HG03108 (cell line): ENCODE measurements around the gene EFCAB14.
"Not testable (repeated sequence)": the region's sequence is repeated elsewhere in the genome, so short reads cannot be mapped to it uniquely, and the experiment has no call there.

Source experiments
- ATAC-seq: cut with Tn5 transposase; IDR thresholded peaks from one replicate; pipeline ENCODE4 v1.9.1; 2021; ENCODE audit warnings: moderate library complexity; ENCODE audit not compliant: unreplicated experiment

EFCAB14 gene

GRCh38 chr1:46656643-46657042 lies 62.3 kb downstream of the EFCAB14 start:
- ATAC-seq, result no peak

DNA sequence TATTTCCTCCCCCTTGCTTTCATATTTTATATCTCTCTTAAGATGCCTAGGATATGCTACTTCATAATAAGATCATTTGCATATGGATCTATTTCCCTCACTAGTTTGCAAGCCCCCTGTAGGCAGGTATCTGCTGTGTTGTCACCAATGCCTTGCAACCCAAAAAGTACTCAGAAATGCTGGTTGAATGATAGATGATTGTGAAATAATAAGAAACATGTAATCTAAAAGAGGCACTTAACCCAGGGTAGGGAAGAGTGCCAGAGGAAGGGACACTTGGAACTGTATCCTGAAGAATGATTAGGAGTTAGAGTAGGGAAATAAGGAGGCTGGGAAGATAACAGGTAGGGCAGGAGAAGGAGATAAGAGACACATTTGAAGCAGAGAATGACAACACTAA lies 63.1 kb downstream of the EFCAB14 start:
- ATAC-seq, result no peak

GRCh38 chr1:46654698-46655097 lies 64.2 kb downstream of the EFCAB14 start:
- ATAC-seq, result not testable (repeated sequence)

DNA sequence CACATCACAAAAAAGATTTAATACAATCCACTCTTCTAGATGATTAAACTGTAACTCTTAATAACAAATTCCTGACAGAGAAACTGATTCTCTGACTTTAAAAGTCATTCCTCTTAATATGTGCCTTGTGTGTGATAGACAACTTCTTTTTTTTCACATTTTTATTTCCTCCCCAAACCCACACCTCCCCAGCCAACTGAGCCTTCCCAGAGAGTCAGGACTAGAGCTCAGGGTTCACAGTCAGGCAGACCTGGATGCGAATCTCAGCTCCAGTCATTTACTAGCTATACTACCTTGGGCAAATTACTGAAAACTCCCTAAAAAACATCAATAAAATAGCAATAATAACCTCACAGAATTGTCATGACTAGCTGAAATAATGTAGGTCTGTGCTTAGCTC lies 64.9 kb downstream of the EFCAB14 start:
- ATAC-seq, result no peak

DNA sequence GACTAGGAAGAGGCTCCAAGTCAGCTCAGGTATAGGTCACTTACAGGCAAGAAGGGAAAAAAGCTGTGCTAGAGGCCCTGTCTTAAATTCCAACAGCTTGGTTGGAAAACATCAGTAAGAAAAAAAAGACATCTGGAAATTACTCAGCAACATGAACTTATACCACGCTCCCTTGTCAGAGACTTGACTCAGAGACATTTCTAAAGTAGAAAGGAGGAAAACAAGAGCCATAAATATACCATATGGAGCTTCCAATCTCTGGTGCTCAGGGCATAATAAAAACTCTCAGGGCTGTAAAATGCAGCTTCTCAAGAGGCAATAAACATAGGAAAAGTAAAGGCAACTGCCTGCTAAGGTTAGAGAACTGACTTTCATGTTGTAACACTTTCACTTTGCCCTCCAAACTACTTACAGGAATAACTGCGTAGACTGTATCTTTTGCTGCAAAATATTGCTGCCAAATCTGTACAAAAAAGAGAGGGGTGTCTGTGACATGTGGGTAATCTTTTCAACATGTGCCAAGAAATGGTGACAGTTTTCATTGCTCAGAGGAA lies 65.4 kb downstream of the EFCAB14 start:
- ATAC-seq, result no peak

- ATAC-seq, result no peak
Measured at GRCh38 chr1:46652321-46653100, 66.4 kb downstream of the EFCAB14 start.

DNA sequence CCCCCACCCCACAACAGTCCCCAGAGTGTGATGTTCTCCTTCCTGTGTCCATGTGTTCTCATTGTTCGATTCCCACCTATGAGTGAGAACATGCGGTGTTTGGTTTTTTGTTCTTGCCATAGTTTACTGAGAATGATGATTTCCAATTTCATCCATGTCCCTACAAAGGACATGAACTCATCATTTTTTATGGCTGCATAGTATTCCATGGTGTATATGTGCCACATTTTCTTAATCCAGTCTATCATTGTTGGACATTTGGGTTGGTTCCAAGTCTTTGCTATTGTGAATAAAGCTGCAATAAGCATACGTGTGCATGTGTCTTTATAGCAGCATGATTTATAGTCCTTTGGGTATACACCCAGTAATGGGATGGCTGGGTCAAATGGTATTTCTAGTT lies 67.8 kb downstream of the EFCAB14 start:
- ATAC-seq, result not testable (repeated sequence)

GRCh38 chr1:46650491-46650890 lies 68.4 kb downstream of the EFCAB14 start:
- ATAC-seq, result no peak

DNA sequence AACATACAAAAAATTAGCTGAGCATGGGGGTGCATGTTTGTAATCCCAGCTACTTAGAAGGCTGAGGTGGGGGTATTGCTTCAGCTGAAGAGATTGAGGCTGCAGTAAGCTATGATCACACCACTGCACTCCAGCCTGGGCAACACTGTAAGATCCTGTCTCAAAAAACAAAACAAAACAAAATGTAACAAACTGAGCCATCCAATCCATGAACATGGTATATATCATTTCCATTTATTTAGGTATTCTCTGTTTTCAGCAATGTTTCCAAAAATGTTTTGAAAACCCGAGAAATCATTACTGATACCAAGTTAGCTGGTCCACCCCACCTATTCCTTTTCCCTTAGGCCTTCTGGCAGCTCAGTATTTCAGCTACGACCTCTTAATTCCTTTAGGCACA lies 69.2 kb downstream of the EFCAB14 start:
- no peak for ATAC-seq

DNA sequence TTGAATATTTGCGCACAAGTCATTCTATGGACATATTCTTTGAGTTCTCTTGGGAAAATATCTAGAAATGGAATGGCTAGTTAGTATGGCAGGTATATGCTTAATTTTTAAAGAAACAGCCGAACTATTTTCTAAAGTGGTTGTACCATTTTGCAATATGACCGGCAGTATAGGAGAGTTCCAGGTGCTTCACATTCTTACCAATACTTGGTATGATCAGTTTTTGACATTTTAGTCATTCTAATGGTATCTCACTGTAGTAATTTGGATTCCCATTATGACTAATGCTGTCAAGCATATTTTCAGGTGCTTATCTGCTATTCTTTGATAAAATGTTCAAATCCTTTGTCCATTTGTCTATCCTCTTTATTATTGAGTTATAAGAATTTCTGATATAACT lies 71.3 kb downstream of the EFCAB14 start:
- no peak for ATAC-seq

DNA sequence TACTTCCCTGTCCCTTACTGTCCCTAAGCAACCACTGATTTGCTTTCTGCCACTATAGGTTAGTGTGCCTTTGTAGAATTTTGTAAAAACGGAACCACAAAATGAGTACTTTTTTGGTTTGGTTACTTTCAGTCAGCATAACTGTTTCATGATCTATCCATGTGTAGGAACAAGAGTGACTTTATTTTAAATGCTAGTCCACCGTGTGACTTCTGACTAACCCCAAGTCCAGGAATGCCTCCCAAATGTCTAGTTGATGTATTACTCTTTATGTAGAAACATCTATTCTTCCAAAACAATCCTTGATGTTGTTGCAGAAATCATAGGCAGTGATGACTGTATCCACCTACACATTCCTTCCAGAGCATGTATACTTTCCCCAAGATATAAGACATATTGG lies 72.1 kb downstream of the EFCAB14 start:
- ATAC-seq, result no peak

DNA sequence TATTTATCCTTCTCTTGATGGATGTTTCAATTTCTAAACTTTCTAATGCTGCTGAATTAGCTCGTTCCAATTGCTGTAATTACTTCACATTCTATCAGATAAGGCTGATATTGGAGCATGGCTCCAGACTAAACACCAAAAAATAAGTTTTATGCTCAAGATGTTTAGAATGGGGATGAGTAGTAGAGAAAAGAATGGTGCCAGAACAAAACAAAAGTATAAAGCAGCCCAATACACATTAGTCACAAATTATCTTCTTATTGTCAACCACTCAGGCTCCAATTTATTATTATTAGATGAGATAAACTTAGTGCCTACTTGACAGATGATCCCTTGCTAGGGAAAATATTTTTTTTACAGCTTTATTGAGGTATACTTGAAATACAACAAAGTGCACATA lies 72.6 kb downstream of the EFCAB14 start:
- no peak for ATAC-seq

- no peak for ATAC-seq
Measured at GRCh38 chr1:46645815-46646214, 73.1 kb downstream of the EFCAB14 start.

DNA sequence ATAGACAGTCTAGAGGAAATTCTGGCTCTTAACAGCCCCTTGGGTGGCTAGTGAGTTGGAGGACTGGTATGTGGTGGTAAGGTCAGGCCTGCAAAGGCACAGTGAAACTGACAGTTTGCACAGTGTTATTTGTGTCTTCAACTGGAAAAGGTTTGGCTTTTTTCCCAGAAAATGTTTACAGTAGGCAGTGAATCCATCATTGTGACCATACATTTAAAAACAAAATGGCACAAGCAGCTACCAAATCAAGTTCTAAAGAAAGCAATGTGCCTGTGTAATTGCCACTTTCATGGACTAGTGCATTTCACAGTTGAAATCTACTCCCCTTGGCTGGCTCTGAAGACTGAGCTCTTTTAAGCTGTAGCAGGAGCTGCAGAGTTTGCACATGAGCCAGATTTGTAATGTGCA lies 75.5 kb downstream of the EFCAB14 start:
- ATAC-seq, result no peak

DNA sequence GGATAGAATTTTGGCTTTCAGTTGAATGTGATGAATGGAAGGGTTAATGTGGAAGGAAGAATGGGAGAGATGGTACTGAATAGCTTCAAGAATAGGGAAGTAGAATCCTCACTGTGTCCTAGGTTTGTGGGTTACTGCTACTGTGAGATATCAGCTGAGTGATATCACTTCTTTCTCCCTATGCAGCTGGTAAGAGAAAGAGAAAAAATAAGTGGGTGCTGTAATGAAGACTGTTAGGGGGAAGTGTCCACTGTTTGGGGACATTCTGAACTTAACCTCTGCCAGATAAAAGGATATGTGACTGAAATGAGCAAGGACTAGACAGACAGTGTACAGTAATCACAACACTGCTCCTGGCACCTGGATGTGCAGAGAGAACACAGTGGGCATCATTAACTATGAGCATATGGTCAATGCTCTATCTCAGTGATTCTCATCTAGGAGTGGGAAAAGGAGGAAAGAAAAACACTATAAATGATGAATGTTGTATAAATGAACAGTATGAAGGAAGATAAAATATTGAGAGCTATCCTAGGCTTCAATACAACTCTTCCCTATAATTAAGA lies 76.7 kb downstream of the EFCAB14 start:
- ATAC-seq, result no peak

DNA sequence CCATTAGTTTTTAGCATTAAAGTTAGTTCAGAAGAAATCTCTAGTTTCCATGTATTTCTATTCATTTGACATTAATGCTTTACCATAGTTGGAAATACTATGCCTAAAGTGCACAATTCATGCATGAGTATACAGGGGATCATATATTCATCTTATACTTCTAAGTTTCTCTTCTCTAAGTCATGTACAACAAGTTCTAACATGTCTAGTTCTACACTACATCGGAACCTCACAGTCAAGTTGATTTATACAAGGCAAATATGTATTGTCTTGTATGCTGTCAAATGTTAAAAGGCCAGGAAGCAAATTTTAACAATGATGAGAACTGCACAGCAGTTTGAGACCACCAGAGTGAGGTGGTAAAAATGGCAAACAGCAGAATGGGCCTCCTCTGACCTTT lies 79.4 kb downstream of the EFCAB14 start:
- ATAC-seq, result no peak

DNA sequence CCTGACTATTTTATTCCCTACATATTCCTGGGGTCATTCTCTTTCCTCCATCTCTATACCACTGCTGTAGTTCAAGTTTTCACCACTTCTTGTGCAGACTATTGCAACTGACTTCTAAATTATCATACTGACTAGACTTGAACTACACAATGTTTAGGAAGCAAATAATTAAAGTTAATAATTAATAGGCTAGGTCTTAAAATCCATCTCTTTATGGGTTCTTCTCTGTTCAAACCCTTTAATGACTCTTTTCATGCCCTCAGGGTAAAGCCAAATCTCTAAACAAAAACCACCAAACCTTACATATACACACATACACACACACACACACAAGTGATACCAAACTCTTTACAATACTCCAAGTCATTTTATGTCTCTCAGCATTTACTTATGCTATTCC lies 80.0 kb downstream of the EFCAB14 start:
- no peak for ATAC-seq

DNA sequence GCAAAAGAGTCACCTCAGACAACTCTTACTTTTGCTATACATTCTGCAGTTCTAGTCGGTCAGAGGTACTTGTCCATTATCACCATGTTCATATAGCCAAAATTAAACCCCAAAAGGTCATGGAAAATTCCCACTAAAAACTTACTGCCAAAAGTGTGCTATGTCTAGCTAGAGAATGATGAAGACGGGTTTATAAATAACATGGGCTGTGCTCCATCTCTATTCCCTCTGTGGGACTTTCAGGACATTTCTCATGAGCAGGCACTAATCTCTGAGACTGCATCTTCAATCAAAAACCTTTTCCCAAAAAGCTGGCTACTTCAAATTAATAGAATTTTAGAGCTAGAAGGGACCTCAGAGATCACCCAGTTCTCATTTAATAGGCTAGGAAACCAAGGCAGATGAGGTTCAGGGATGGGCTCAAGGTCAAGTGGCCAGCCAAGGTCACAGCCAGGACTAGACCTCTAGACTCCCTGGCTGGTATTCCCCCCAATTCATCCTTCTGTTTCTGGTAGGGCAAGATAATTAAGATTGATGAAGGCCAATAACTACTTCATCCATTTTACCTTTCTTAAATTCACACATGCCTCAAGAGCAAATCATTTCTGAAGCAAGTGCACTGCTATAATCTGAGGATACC lies 81.3 kb downstream of the EFCAB14 start:
- no peak for ATAC-seq

DNA sequence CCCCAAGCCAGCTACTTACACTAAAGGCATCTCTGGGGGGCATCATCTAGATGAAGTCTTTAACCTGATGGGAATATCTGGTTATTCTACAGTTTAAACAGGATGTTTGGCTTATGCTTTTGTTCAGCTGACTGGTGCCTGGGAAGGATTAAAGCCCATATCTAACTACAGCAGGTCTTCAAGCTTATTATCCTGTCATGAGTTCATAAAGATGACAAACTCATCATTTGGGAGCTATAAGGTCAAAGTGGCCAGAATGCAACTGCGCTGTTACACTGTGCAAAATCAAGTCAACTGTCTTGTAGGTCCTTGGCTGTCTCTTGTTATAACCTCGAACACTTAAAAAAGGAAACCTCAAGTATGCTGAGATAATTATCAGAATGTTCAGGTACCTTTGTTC lies 83.7 kb downstream of the EFCAB14 start:
- ATAC-seq, result no peak

DNA sequence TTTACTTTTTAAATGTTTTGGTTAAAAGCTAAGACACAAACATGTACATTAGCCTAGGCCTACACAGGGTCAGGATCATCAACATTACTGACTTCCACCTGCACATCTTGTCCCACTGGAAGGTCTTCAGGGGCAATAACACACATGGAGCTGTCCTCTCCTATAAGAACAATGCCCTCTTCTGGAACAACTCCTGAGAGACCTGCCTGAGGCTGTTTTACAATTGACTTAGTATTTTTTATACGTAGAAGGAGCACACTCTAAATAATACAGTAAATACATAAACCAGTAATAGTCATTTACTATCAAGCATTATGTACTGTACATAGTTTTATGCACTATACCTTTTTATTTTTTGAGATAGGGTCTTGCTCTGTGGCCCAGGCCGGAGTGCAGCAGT lies 88.2 kb downstream of the EFCAB14 start:
- no peak for ATAC-seq
